Bone marrow (tissue), 2 donors: ENCODE data around the gene LZTR1.
A peak's percentile ranks its signal among the peaks of the same experiment; 100 is the strongest.
"Not testable (repeated sequence)": the region's sequence is repeated elsewhere in the genome, so short reads cannot be mapped to it uniquely, and the experiment has no call there.

Source experiments
- DNase-seq, 2 donors: peaks; one replicate each; lab custom pipeline; 2025; lab: John Stamatoyannopoulos, UW

The LZTR1 gene

GRCh38 chr22:20996598-20997535, 14.8 kb downstream of the LZTR1 start:
- no peak for DNase-seq

- no peak for DNase-seq
Measured at GRCh38 chr22:20997536-20998257, 15.6 kb downstream of the LZTR1 start.

DNA sequence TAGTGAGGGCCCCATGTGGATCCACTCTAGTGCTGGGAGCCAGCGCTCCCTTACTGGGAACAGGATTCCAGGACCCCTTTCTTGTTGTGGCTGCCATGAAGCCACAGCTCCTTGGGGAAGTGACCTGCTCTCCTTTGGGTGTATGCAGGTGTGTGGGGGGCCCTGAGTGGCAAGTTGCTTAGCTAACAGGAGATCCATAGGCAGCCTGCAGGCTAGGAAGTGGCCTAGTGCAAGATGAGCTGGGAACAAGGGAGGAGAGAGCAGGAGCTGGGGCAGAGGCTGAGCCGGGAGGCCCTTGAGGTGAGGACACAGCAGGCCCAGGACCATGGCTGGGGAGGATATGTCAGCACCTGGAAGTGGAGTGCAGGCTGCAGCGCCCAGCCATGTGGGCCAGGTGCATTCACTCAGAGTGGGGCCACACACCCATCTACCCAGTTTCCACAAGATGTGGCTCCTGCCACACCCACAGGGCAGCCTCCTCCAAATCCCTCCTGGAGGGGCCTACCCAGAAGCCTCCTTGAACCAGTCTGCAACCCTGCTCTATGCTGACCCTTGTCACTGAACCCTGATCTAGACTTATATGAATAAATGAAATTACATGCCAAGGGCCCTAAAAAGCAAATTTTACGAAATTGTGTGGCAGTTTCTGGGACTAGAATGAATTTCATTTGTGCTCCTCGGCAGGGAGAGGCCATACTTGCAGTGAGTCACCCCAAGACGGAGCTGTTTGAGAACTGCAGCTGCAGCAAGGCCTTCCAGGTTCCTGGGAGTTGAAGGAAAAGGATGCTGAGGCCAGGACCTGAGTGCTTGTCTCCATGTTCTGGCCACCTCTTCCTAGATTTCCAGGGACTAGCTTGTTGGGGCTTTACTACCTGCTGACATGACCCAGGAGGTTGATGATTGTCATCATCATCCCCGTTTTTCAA, 16.6 kb downstream of the LZTR1 start:
- no peak for DNase-seq

- DNase-seq, result no peak
Measured at GRCh38 chr22:20999350-21000206, 17.5 kb downstream of the LZTR1 start.

GRCh38 chr22:21000207-21000986, 18.3 kb downstream of the LZTR1 start:
- DNase-seq, result no peak

DNA sequence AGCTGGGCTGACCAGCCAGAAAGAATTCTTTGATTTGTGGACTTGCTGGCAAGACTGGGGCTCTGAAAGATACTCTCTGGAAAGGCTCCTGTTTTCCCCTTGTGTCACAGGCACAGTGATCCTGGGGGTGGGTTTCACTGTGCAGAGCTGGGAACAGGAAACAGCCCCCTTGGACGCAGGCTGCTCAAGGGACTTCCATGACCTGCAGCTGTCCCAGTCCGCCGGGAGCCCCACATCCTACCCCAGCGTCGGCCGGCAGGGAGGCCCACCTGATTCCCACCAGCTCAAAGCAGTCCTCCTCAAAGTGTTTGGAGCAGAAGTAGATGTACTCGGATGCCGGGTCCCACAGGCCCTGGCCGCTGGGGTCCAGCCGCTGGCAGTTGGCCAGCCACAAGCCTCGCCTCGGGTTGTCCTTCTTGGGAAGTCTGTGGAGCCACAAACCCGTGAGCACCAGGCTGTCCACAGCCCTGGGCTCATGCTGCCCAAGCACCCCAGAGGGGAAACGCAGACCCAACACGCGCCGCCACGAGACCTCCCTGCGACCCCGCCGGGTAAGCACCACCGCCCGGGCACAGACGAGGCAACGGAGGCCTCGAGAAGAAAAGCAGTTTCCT, 19.0 kb downstream of the LZTR1 start:
- DNase-seq, result no peak

DNA sequence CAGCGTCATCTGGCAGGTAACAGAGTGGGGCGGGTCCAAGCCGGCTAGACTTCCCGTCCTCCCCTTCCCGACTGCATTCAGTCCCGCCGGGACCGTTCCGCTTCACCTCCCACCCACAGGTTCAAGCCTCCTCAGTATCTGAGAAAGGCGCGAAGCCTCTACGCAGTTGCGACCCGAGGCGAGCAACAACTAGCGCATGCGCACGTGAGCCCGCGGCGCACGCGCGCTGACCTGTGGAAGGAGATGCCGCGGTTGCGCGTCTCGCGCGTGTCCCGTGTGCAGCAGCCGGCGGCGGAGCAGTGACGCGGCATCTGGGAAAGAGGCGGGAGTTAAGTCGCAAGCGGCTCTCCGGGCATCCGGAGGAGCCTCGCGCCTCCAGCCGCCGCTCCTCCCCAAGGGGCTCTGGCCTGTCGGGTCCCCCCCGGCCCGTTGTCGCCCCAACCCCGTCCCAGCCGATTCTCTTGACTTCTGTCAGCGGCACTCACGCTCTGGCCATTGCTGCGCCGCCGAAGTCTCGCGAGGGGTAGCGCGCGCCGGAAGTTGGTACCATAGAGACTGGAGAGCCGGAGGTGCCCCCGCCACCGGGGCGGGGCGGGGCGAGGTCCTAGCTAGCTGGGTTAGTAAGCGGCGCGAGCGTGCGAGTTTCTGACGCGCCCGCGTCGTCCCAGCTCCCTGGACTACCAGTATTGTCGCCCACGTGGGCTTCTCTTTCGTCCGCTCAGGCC, 19.7 kb downstream of the LZTR1 start, which contains the start of gene THAP7:
Gene THAP7, minus strand, starts transcription at position 518 of the 725 bp plus-strand sequence. Its CDS starts 207 bp downstream, at position 311.
- peak; percentile 97 to 99 for DNase-seq

- no peak for DNase-seq
Measured at GRCh38 chr22:21003782-21004181, 21.7 kb downstream of the LZTR1 start.

GRCh38 chr22:21009208-21009607, 27.1 kb downstream of the LZTR1 start:
- not testable (repeated sequence) for DNase-seq

GRCh38 chr22:21009638-21010425, 27.7 kb downstream of the LZTR1 start:
- no peak for DNase-seq

GRCh38 chr22:21010426-21011113, 28.5 kb downstream of the LZTR1 start:
- DNase-seq, result no peak

DNA sequence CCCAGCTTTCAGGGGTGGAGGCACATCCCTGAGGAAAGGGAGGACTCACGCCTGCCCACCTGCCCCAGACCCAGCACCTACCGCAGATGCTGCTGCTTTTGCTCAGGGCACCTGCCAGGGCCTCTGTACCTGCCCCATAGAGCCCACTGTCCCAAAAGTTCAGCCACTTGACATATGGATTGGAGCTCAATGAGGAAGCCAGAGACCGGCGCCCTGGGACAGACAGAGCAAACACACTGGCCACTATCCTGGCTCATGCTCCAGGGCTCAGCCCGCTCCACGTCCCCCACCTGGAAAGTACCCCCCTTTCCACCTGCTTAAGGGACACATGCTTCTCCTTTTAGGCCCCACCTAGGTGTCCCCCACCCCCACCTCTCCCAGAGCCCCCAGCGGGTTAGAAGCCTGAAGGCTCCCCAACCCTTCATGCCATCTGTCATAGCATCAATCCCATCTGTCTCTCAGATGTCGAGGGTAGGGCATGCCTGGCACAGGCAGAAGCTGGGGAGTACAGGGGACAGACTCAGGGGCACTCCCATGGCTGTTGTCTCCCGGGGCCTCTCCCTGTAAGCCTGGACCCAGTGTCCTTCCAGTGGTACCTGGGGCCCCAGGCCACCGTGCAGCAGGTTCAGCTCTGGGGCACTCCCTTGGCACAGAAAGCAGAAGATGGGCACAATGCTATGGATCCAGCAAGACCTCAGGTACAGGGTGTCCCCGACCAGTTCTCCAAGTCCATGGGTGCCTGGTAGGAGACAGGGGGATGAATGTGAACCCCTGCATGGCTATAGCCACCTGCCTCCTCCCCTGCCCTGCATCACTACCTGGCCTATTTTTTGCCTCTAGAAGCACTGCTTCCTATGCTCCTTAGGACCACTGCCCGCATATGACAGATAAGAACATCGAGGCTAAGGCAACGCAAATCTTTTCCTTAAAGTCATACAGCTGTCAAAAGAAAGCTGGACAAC, 30.6 kb downstream of the LZTR1 start:
- no peak for DNase-seq

GRCh38 chr22:21013657-21014201, 31.6 kb downstream of the LZTR1 start:
- DNase-seq, result no peak

- peak; percentile 30 to 38 for DNase-seq
Measured at GRCh38 chr22:21014202-21014725, 32.2 kb downstream of the LZTR1 start.

- DNase-seq, result no peak
Measured at GRCh38 chr22:21014726-21015465, 32.8 kb downstream of the LZTR1 start, which contains the start of gene P2RX6. P2RX6 (plus strand) TSS chr22:21015165; CDS start chr22:21015175, 10 bp downstream.
